ENCODE results near the gene EDEM1. TPM values are rescaled to one million over a fixed set of nuclear protein-coding genes. Genes with fewer than 3 reads are reported as not detected.

The EDEM1 gene
- total RNA-seq, 4 donors from 2014 or later, result 17.1 to 58.4 (median 37.7) TPM

DNA sequence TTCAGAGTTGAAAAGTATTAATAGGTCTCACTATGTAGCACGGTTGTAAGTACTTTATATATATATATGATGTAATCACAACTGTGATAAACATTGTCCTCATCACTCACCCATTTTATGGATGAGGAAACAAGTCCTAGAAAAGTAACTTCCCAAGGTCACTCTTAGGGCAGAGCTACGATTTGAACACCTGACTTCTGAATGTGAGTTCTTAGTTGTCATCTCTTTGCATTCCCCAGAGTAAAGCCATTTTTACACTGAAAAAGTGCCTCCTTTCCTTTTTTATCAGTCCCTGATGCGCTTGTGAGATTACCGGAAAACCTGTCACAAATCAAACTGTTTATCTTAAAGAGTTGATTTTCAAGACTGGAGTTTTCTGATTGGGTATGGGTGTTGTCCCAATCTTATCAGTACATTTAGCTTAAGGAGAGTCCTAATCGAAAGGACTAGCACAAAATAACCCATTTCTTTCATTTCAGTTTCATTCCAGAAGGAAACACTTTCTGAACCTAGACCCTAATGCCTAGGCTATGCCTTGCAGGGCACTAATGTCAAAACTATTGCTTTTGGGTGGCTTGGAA, 2.3 kb upstream of the EDEM1 start:
- Histone ChIP-seq H3K27me3 (no peaks in the 10 kb centered on the region), H3K9me3 (no peaks in the 10 kb centered on the region), H3K4me3 (no peak overlapping the region), H3K27ac (no peak overlapping the region), H3K36me3 (no peaks in the 10 kb centered on the region), H3K4me1 (peaks cover 0 to 7% of the 10 kb centered on the region in 2 donors)
- intact Hi-C loops (cut with DNase I; ENCODE audit: low total_unique reads), result no loop called here
- DNase-seq, result no peak
- TF ChIP-seq, protein P1, sequence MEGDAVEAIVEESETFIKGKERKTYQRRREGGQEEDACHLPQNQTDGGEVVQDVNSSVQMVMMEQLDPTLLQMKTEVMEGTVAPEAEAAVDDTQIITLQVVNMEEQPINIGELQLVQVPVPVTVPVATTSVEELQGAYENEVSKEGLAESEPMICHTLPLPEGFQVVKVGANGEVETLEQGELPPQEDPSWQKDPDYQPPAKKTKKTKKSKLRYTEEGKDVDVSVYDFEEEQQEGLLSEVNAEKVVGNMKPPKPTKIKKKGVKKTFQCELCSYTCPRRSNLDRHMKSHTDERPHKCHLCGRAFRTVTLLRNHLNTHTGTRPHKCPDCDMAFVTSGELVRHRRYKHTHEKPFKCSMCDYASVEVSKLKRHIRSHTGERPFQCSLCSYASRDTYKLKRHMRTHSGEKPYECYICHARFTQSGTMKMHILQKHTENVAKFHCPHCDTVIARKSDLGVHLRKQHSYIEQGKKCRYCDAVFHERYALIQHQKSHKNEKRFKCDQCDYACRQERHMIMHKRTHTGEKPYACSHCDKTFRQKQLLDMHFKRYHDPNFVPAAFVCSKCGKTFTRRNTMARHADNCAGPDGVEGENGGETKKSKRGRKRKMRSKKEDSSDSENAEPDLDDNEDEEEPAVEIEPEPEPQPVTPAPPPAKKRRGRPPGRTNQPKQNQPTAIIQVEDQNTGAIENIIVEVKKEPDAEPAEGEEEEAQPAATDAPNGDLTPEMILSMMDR (IDR thresholded peaks at IDR 0.05), result no peak
- TF ChIP-seq POLR2A (IDR thresholded peaks at IDR 0.05), result no peak

DNA sequence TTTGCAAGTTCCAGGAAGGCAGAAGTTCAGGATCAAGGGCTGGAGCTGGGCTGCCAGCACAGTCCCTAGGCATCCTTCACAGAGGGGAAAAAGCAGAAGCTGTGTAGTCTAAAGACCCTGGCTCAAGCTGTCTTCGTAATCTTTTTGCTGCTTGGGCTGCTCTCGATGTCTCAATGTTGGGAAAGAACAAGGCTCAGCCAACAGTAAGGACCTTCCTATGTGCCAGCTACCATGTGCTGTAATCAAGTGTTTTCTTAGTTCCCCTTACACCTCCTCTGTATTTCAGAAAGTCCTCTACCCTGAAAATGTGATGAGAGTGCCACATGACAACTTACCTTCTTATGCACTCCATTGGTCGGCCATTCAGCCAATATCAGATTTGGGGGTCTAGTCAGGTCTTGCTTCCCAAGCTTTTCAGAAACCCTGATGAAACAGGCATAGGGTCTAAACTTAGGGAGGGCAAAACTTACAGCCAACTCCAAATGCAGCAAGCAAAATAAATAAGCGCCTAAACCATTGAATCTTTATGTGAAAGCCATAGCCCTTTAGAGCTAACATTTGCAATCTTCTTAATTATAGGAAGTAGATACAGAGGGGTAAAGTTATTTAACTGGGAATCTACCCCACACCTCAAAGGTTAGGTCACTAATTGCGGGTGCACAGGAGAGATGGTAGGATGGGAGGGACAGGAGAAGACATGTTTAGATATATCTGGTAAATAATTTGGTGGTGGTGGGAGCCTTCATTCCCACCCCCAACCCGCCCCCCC, 1.2 kb upstream of the EDEM1 start:
- no peaks in the 10 kb centered on the region for H3K36me3 ChIP-seq
- H3K9me3 ChIP-seq, result no peaks in the 10 kb centered on the region
- H3K27ac ChIP-seq, result peak overlapping the region; percentile 73 to 84
- peak overlapping the region; percentile 37 to 38 for H3K4me3 ChIP-seq
- H3K27me3 ChIP-seq, result no peaks in the 10 kb centered on the region
- intact Hi-C loops (cut with DNase I; ENCODE audit: low total_unique reads), result no loop called here
- peaks cover 0 to 7% of the 10 kb centered on the region in 2 donors for H3K4me1 ChIP-seq
- DNase-seq, result no peak
- TF ChIP-seq POLR2A (IDR thresholded peaks at IDR 0.05), result no peak
- TF ChIP-seq, protein P1 (IDR thresholded peaks at IDR 0.05), result no peak

DNA sequence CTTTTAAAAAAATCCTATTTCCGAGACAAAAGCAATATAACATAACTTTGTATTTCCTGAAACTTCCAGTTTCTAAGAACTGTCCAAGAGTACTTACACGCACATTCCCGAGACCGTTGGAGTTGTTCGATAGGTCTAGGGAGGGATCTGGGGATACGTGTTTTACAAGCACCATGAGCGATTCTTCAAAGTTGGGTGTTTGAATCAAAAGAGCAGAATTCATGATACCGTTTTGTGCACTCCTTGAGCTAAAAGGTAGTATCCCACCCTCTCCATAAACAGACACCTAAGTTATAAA, 700 bp upstream of the EDEM1 start:
- H3K27ac ChIP-seq, result peak overlapping the region; percentile 73 to 84
- H3K9me3 ChIP-seq, result no peaks in the 10 kb centered on the region
- TF ChIP-seq, protein P1 (IDR thresholded peaks at IDR 0.05), result no peak
- no peak for TF ChIP-seq POLR2A (IDR thresholded peaks at IDR 0.05)
- H3K4me3 ChIP-seq, result peak overlapping the region; percentile 37 to 38
- H3K27me3 ChIP-seq, result no peaks in the 10 kb centered on the region
- no peak for DNase-seq
- H3K36me3 ChIP-seq, result no peaks in the 10 kb centered on the region
- intact Hi-C loops (cut with DNase I; ENCODE audit: low total_unique reads), result no loop called here
- H3K4me1 ChIP-seq, result peaks cover 0 to 7% of the 10 kb centered on the region in 2 donors

DNA sequence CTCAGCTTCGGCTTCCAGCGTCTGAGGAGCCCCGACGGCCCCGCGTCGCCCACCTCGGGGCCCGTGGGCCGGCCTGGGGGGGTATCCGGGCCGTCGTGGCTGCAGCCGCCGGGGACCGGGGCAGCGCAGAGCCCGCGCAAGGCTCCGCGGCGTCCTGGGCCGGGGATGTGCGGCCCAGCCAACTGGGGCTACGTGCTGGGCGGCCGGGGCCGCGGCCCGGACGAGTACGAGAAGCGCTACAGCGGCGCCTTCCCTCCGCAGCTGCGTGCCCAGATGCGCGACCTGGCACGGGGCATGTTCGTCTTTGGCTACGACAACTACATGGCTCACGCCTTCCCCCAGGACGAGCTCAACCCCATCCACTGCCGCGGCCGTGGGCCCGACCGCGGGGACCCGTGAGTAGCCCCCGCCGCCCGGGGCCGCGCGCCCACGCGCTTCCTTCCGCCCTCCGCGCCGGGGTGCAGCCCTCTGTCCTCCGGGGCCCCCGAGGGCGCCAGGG, 462 bp downstream of the EDEM1 start:
- peak; percentile 31 to 46 for DNase-seq
- H3K9me3 ChIP-seq, result no peaks in the 10 kb centered on the region
- intact Hi-C loops (cut with DNase I; ENCODE audit: low total_unique reads), result no loop called here
- H3K36me3 ChIP-seq, result no peaks in the 10 kb centered on the region
- peaks cover 0 to 10% of the 10 kb centered on the region in 2 donors for H3K4me1 ChIP-seq
- peak overlapping the region; percentile 88 to 97 for H3K27ac ChIP-seq
- H3K4me3 ChIP-seq, result peak overlapping the region; percentile 79 to 97
- H3K27me3 ChIP-seq, result no peaks in the 10 kb centered on the region
- TF ChIP-seq, protein P1 (IDR thresholded peaks at IDR 0.05), result no peak
- TF ChIP-seq POLR2A (IDR thresholded peaks at IDR 0.05), result peak in 1 of 2 donors; percentile 2

Data from uterus (tissue), 4 donors.